HG02678 (cell line): Measurements from ENCODE around the gene HOXB1.

ENCODE experiments used
- ATAC-seq: cut with Tn5 transposase; IDR thresholded peaks from one replicate; pipeline ENCODE4 v1.9.1; 2021; ENCODE audit warnings: mild to moderate bottlenecking, moderate library complexity; ENCODE audit not compliant: unreplicated experiment

Gene HOXB1

DNA sequence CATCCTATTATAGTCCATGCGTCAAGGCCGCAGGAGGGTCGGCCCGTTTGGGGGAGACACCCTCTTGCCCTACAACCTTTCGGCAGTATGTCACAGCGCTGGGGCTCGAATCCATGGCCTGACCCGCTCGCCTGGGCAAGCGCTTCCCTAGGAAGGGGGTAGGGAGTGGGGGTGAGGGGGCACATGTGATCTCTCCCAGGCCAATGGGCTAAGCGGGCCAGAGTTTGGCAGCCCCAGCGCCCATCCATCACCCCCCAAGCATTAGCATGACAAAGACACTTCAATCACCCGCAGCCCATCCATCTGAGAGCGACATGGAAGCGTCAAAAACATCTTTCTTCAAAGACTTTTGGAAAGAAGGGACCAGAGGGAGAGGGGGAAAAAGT is at the start of gene HOXB1:
Gene HOXB1, minus strand, starts transcription at position 125 of the 386 bp plus-strand sequence. Its CDS starts 107 bp downstream, at position 18.
- no peak for ATAC-seq

DNA sequence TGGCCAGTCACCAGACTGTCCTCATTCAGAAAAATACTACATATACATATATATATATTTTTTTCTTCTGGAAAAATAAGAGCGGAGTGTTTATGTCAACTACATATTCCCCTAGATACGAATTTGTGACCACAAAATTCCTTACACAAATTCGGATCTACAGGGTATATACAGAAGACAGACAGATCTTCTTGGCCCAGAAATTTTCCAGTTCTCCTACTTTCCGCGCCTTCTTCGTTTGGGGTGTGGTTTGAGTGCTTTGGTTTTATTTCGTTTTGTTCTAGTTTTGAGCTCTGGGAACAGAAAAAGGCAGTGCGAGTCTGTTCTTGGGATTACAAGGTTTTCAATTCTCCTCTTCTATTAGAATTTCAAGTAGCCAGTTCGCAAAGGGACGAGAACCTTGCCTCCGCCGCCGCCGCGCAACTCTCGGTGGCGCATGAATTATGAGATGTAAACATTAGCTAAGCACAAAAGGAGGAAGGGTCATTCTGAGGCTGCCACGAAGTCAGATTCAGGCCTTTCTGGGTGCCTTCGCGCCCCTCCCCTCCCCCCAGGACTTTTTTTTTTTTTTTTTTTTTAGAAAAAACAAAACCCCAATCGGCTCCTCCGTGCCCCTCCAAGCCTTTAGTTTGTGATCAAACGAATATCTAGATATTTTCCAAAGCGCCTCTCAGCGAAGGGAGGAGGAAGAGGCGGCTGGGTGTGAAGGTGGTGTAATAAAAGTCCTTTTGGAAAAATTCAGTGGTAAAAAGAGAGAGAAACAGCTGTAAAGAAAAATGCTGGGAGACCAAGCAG is 49.1 kb upstream of the HOXB1 start:
- no peak for ATAC-seq

GRCh38 chr17:48579471-48579759 is 48.6 kb upstream of the HOXB1 start:
- no peak for ATAC-seq

DNA sequence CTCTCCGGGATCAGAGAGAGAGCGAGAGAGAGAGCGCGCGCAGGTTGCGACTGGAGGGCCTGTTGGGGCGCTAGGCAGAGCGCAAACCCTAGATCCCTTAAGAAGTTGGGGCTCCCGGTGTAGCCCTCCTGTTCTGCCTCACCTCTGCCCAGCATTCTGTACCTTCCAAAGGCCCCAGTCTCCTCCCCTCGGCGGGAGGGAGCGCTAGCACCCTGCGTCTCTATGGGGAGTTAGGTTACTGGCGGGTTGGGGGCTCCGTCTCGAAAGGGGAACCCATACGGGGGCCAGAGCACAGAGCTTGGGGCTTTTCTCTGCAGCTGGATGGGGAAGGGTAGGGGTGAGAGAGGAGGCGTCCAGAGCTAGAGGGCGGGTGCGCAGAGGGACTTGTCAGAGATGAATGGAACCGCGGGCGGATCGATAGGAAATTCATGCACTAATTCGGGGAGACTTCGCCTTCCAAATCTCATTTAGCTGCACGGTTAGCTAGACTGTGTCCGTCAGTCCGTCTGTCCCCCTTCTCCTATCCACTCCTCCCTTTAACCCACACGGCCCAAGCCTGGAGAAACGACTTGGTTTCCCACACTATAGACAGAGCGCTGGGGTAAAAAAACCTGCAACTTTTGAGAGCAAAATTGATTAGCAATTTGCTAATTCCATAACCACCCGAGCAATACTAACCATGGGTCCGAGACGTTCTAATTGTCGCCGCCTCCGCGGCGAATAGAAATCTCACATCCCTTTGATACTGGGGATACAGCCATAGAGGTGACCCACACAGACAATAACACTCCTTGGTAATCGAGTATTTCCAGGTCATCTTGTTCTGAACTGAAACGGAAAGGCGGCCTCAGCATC is 48.0 kb upstream of the HOXB1 start:
- peak; percentile 26 for ATAC-seq

GRCh38 chr17:48577946-48578615 is 47.3 kb upstream of the HOXB1 start, which contains the start of gene HOXB4:
HOXB4 (minus strand) TSS chr17:48578350; CDS start chr17:48578319, 31 bp downstream.
- ATAC-seq: peak; percentile 55

DNA sequence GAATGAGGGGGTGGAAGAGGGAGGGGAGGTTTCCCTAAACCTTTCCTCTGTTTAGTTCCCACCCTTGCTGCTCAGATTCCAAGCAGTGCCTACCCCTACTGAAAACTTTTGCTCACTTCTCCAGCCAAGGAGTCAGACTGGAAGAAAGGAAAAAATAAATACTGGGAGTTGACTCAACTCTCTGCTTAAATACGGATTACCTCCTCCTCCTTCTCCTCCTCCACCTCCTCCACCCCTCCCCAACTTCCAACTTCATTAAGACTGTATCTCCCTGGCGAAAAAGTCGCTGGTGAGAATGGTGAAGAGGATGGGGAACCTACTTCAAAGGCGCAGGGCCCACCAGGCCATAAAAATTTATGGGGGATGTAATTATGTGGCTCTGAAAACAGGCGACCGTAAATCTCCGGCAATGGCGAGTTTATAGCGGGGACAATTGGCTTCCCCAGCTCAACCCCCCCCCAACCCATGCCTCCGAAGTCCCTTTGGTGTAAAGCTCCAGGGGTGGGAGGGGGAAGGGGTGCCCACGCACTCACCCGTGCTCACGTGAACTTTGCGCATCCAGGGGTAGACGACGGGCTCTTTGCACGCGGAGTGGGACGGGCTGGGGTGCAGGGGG is 46.6 kb upstream of the HOXB1 start:
- ATAC-seq: peak; percentile 3

DNA sequence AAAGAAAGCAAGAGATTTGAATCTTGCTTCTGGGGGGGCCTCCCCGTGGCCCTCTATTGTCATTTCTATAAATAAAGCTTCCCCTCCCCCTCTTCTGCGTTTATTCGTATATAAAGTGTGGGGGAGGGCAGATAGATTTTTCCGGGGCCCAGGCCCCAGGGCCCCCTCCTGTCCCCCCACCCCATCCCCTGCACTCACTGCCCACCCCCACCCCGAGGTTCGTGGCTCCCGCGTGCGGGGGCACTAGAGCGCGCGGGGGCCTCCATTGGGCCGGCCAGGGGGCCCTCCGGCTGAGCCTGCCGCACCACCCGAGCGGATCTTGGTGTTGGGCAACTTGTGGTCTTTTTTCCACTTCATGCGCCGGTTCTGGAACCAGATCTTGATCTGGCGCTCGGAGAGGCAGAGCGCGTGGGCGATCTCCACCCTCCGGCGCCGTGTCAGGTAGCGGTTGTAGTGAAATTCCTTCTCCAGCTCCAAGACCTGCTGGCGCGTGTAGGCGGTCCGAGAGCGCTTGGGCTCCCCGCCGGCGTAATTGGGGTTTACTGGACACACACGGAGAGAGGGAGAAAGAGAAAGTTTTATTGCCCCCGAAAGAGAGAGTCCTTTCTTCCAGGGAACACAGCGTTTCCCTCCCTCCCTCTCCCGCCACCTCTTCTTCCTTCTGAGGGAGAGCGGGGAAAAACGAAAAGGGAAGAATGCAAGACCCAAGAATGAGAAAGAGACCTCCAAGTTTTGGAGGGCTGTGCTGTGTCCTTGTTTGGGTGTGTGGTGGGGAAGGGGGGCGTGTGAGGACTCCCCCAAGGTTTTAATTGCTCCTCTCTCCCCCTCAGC is 45.9 kb upstream of the HOXB1 start:
- ATAC-seq: no peak

DNA sequence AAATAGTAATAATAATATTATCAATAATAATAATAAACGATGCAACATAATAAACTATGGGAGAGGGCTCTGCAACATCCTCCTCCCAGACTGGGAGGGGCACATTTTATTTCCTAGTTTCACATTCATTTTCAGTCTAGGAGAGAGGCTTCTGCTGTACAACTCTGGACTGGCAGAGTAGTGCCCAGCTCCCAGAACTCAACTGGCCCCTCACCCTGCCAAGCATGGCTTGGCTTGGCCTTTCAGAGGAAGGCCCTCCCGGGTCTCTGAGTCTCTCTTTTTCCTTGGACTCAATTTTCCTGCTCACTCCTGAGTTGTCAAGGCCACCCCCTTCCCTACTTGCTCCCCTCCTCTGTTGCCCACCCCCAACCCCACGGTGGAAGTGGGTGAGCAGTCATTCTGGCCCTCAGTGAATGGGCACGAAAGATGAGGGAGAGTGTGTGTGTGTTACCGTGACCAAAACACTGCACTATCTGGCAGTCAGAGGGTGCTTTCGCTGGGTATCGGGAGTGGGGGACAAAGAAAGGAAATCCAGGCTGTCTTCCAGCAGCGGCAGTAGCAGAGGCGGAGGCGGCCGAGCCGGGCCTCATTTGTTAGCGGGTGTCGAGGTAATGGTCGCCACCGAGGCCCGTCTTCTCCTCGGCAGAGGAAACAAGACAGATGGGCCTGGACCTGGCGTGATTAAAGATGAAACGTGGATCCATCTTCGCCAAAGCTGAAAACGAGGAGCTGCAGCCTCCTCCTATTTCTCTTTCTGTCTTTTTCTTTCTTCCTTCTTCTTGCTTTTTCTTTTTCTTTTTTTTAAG is 45.1 kb upstream of the HOXB1 start:
- ATAC-seq: no peak

DNA sequence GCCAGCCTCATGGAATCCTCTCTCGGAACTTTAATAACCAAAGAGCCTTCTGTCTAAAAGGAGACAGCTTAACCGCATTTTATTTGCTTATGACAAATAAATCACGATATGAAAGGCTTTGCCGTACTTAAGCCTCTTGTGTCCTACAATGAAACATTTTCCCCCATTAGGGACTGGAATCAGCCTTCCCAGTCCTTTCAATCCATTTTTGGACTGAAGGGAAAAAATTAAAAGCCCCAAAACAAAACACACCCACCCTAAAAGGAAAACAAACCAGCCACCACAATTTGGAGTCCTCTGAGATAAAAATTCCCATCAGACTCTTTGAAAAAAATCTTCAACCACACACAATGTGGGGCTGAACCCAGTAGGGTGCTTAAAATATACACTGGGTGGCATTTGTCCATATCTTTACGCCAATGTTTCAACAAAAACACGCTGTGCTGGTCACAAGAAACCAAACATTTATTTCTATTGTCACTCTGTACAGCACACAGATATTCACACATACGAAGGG is 44.3 kb upstream of the HOXB1 start:
- no peak for ATAC-seq

DNA sequence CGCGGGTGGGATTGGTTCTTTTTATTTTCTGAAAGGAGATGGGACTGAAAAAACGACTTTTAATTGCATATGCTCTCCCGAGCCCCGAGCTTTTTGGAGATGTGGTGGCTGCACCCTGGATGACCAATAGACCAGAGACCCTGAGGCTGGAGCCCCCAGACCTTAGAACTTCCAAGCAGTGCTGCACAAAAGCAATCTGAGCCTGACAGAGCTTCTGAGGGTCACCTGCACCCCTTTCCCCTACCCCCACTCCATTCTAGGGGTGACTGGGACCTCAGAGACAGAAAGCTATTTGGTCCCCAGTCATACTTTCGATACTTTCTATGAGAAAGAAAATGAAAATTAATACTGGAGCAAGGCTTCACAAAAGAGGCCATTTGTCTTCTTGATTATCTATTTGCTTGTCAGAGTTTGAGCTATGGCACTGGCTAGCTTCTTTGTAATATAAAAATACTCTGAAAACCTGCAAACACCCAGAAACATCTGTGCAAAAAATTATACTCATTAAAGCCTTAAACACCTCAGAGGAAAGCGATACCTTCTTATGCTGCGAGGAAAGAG is 43.8 kb upstream of the HOXB1 start:
- ATAC-seq: no peak

DNA sequence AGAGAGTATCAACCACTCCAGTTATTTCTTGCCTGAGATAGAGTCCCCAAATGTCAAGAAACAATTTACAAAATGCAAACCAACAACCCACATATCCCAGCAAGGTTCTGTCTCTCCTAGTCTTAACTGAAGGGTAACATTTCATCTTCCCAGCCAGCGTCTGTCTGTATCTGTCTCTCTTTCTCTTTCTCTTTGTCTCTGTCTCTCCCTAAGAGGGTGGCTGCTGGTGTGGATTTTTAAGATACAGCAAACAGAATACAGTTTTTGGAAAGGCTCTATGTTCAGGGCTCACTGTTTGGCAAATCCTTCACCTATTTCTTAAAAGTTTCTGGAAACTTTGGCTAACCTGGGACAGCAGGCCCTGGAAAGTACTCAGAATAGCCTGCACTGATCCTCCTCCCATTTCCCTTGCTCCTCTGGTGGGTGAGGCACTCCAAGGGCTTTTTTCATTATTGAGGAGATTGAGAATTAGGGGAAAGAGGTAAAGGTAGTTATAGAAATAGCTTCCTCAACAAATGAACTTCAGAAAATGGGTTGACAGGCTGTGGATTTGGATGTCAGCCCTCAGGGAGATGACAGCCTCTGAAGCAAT is 41.1 kb upstream of the HOXB1 start:
- ATAC-seq: no peak

GRCh38 chr17:48571024-48571818 is 40.4 kb upstream of the HOXB1 start:
- no peak for ATAC-seq

DNA sequence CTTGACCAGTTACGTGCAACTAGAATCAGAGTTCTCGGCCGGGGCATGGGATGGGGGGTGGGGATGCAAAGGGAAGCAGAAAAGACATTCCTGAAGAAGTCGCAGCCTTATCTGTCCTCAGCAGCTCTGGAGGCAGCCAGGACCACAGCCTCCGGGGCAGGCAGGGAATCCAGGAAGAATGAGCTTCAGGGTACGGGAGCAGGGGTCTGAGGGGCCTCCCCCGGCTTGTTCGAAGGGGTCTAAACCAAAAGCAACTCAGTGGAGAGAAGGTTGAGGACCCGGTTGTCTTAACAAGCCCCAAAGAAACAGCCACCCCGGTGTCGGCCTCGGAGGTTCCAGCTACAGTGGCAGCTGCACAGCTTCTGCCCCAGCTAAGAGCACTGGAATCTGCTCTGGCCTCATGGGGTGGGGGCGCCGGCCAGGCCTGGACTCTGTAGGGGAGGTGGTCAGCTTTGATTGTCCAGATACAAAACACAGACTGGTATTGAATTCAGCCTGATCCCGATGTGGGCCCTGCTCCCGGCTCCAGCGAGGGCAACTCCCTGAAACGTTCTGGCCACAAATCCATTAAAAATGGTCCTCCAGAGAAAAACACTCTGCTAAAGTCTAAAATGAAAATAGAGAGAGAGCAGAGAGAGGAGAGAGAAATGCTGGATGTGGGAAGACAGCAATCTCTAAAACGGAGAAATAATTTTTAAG is 39.7 kb upstream of the HOXB1 start:
- no peak for ATAC-seq

DNA sequence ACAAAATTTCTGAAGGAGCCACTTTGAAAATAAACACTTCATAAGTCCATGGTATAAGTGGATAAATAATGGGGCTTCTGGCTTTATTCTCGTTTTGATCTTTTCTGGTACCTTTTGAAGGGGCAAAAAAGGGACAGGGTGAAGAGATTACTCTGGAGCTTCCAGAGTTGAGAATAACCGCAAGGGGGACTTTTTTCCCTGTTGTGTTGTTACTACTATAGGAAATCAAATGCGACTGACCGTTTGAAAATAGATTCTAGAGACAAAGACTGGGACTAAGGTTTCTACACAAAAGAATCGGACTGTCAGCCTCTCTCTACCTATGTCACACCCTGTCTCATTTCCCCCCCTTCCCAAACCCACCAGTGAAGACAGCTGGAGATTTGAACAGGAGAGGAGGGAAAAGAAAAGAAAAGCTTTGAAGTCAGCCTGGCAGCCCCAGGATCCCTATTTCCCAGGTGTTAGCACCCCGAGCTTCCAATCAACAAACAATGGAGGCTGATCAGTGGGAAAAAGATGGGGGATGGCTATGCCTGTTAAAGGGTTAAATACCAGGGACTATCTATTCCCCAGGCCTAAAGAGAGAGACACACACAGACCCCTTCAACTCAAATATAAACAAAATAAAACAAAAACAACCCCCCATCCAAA is 39.0 kb upstream of the HOXB1 start:
- ATAC-seq: no peak

DNA sequence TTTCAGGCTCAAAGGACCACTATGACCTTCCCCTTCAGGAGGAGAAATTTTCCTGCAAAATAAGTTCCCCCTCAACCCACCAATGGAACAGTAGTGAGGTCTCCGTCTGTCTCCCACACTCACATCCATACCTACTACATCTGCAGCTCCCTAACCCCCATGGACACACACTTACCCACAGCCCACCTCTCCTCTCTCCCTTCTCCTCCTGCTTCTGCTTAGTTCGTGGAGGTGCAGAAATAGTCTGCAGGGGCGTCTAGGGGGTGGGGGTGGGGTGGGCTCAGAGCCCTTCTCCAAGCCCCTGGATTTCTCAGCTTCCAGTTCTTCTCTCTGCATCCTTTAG is 38.4 kb upstream of the HOXB1 start:
- no peak for ATAC-seq

DNA sequence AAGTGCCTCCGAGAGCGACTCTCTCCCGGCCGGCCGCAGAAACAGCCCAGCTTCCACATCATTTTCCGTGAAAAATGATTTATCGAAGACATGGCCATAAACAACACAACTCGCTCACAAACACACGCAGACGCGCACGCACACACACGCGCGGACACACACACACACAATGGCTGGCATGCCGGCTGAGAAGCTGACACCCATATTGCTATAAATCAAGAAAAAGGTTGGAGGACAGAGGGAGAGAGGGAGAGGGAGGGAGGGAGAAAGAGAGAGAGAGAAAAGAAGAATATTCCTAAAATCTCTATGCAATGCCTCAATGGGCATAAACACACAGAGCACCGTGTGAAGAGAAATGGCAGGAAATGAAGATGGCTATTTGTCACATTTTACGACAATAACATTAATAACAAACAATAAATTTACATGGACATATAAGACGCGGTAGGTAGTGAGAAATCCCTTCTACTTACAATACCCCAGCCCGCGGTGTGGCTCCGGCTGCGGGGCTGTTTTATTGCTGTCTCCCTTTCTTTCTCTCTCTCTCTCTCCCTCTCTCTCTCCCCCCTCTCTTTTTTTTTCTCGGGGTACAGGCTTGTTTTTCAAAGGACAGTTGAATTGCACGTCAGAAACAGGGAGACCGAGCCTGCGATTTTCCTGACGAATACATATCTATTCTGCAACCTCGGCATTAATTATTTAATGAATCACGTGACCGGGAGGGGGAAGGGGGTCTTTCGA is 37.9 kb upstream of the HOXB1 start:
- no peak for ATAC-seq
